Measurements from ENCODE around the gene ZFAND3.

The ZFAND3 gene

GRCh38 chr6:37919417-37920157, 100.1 kb downstream of the ZFAND3 start:
- Histone ChIP-seq H3K4me2 (ENCODE audit: low read length, poor library complexity, severe bottlenecking) (no peak overlapping the region), H2BK15ac (ENCODE audit: low read depth, poor library complexity, severe bottlenecking) (no peak overlapping the region), H4K91ac (ENCODE audit: low read length) (no peak overlapping the region), H3K79me1 (replicated peaks; ENCODE audit: low read length, poor library complexity, severe bottlenecking) (peaks cover 10% of the 10 kb centered on the region), H3K14ac (ENCODE audit: low read length in 2 of 2) (no peak overlapping the region), H2BK120ac (ENCODE audit: low read depth, low read length) (no peak overlapping the region), H2AK5ac (ENCODE audit: low read length, severe bottlenecking) (no peak overlapping the region), H3K4me3 (ENCODE audit: insufficient read depth in 1 of 2, low read depth in 1 of 2, low read length in 2 of 2) (no peak overlapping the region), H3K27me3 (ENCODE audit: control insufficient read depth in 1 of 2, insufficient read depth in 1 of 2, low read length in 2 of 2) (no peaks in the 10 kb centered on the region), H2BK12ac (ENCODE audit: low read length in 2 of 2) (no peak overlapping the region), H3K36me3 (ENCODE audit: control insufficient read depth in 1 of 2, insufficient read depth in 2 of 2, low read depth in 1 of 2, low read length in 2 of 2) (peaks cover 0 to 13% of the 10 kb centered on the region in 2 experiments), H3K9me3 (ENCODE audit: control insufficient read depth, low read length) (no peaks in the 10 kb centered on the region), H2AFZ (ENCODE audit: low read depth, low read length) (no peak overlapping the region), H4K8ac (ENCODE audit: low read length) (no peak overlapping the region), H2BK5ac (ENCODE audit: low read depth, low read length, poor library complexity, severe bottlenecking) (no peak overlapping the region), H3K27ac (ENCODE audit: low read length, poor library complexity, severe bottlenecking) (no peak overlapping the region), H3K18ac (ENCODE audit: low read depth in 1 of 2, low read length in 2 of 2) (no peak overlapping the region), H3K23ac (ENCODE audit: low read length in 2 of 2) (no peak overlapping the region), H3K4me1 (ENCODE audit: control insufficient read depth, insufficient read depth, low read depth, low read length) (no peaks in the 10 kb centered on the region), H3K9ac (ENCODE audit: low read length) (no peak overlapping the region), H3K4ac (ENCODE audit: low read depth in 1 of 2, low read length in 2 of 2) (no peak overlapping the region)
- DNase-seq: peak; percentile 74
- WGBS: 92% methylated on average over 3 of the region's 3 CpGs

GRCh38 chr6:37920667-37921066, 101.1 kb downstream of the ZFAND3 start:
- Histone ChIP-seq H3K9me3 (ENCODE audit: control insufficient read depth, low read length) (no peaks in the 10 kb centered on the region), H3K9ac (ENCODE audit: low read length) (no peak overlapping the region), H3K14ac (ENCODE audit: low read length in 2 of 2) (no peak overlapping the region), H3K27me3 (ENCODE audit: control insufficient read depth in 1 of 2, insufficient read depth in 1 of 2, low read length in 2 of 2) (no peaks in the 10 kb centered on the region), H2BK120ac (ENCODE audit: low read depth, low read length) (no peak overlapping the region), H3K4me3 (ENCODE audit: insufficient read depth in 1 of 2, low read depth in 1 of 2, low read length in 2 of 2) (no peak overlapping the region), H3K18ac (ENCODE audit: low read depth in 1 of 2, low read length in 2 of 2) (no peak overlapping the region), H3K4me1 (ENCODE audit: control insufficient read depth, insufficient read depth, low read depth, low read length) (no peaks in the 10 kb centered on the region), H2AK5ac (ENCODE audit: low read length, severe bottlenecking) (no peak overlapping the region), H3K79me1 (replicated peaks; ENCODE audit: low read length, poor library complexity, severe bottlenecking) (peaks cover 9% of the 10 kb centered on the region), H3K4me2 (ENCODE audit: low read length, poor library complexity, severe bottlenecking) (no peak overlapping the region), H2BK5ac (ENCODE audit: low read depth, low read length, poor library complexity, severe bottlenecking) (no peak overlapping the region), H3K36me3 (ENCODE audit: control insufficient read depth in 1 of 2, insufficient read depth in 2 of 2, low read depth in 1 of 2, low read length in 2 of 2) (peaks cover 0 to 13% of the 10 kb centered on the region in 2 experiments), H4K91ac (ENCODE audit: low read length) (no peak overlapping the region), H2AFZ (ENCODE audit: low read depth, low read length) (no peak overlapping the region), H4K8ac (ENCODE audit: low read length) (no peak overlapping the region), H3K23ac (ENCODE audit: low read length in 2 of 2) (no peak overlapping the region), H2BK15ac (ENCODE audit: low read depth, poor library complexity, severe bottlenecking) (no peak overlapping the region), H3K4ac (ENCODE audit: low read depth in 1 of 2, low read length in 2 of 2) (no peak overlapping the region), H2BK12ac (ENCODE audit: low read length in 2 of 2) (no peak overlapping the region), H3K27ac (ENCODE audit: low read length, poor library complexity, severe bottlenecking) (no peak overlapping the region)
- 7% methylated on average over 1 of the region's 2 CpGs for WGBS
- no peak for DNase-seq

- H3K9me3 ChIP-seq (ENCODE audit: control insufficient read depth, low read length): no peaks in the 10 kb centered on the region
- no peak overlapping the region for H3K4me2 ChIP-seq (ENCODE audit: low read length, poor library complexity, severe bottlenecking)
- H3K4me3 ChIP-seq (ENCODE audit: insufficient read depth in 1 of 2, low read depth in 1 of 2, low read length in 2 of 2): no peak overlapping the region
- H3K4ac ChIP-seq (ENCODE audit: low read depth in 1 of 2, low read length in 2 of 2): no peak overlapping the region
- no peak overlapping the region for H3K14ac ChIP-seq (ENCODE audit: low read length in 2 of 2)
- H2BK5ac ChIP-seq (ENCODE audit: low read depth, low read length, poor library complexity, severe bottlenecking): no peak overlapping the region
- no peak for DNase-seq
- no peak overlapping the region for H2BK120ac ChIP-seq (ENCODE audit: low read depth, low read length)
- H3K27ac ChIP-seq (ENCODE audit: low read length, poor library complexity, severe bottlenecking): no peak overlapping the region
- no peak overlapping the region for H3K9ac ChIP-seq (ENCODE audit: low read length)
- no peak overlapping the region for H2AK5ac ChIP-seq (ENCODE audit: low read length, severe bottlenecking)
- no peak overlapping the region for H3K23ac ChIP-seq (ENCODE audit: low read length in 2 of 2)
- no peak overlapping the region for H2BK15ac ChIP-seq (ENCODE audit: low read depth, poor library complexity, severe bottlenecking)
- no peaks in the 10 kb centered on the region for H3K4me1 ChIP-seq (ENCODE audit: control insufficient read depth, insufficient read depth, low read depth, low read length)
- no peak overlapping the region for H3K18ac ChIP-seq (ENCODE audit: low read depth in 1 of 2, low read length in 2 of 2)
- no CpG with 5 or more reads among the region's 1 CpG for WGBS
- peaks cover 21% of the 10 kb centered on the region for H3K79me1 ChIP-seq (replicated peaks; ENCODE audit: low read length, poor library complexity, severe bottlenecking)
- H3K36me3 ChIP-seq (ENCODE audit: control insufficient read depth in 1 of 2, insufficient read depth in 2 of 2, low read depth in 1 of 2, low read length in 2 of 2): no peaks in the 10 kb centered on the region
- no peak overlapping the region for H2BK12ac ChIP-seq (ENCODE audit: low read length in 2 of 2)
- no peak overlapping the region for H4K8ac ChIP-seq (ENCODE audit: low read length)
- H3K27me3 ChIP-seq (ENCODE audit: control insufficient read depth in 1 of 2, insufficient read depth in 1 of 2, low read length in 2 of 2): no peaks in the 10 kb centered on the region
- H4K91ac ChIP-seq (ENCODE audit: low read length): no peak overlapping the region
- no peak overlapping the region for H2AFZ ChIP-seq (ENCODE audit: low read depth, low read length)
These were observed 103.0 kb downstream of the ZFAND3 start for GRCh38 chr6:37922563-37922962.

GRCh38 chr6:37923514-37923913, 104.0 kb downstream of the ZFAND3 start:
- H3K4me3 ChIP-seq (ENCODE audit: insufficient read depth in 1 of 2, low read depth in 1 of 2, low read length in 2 of 2): no peak overlapping the region
- H3K18ac ChIP-seq (ENCODE audit: low read depth in 1 of 2, low read length in 2 of 2): no peak overlapping the region
- H2BK12ac ChIP-seq (ENCODE audit: low read length in 2 of 2): no peak overlapping the region
- no peak overlapping the region for H2AK5ac ChIP-seq (ENCODE audit: low read length, severe bottlenecking)
- H3K27ac ChIP-seq (ENCODE audit: low read length, poor library complexity, severe bottlenecking): no peak overlapping the region
- no peak overlapping the region for H3K4me2 ChIP-seq (ENCODE audit: low read length, poor library complexity, severe bottlenecking)
- no peak overlapping the region for H2BK120ac ChIP-seq (ENCODE audit: low read depth, low read length)
- H3K9ac ChIP-seq (ENCODE audit: low read length): no peak overlapping the region
- H3K4me1 ChIP-seq (ENCODE audit: control insufficient read depth, insufficient read depth, low read depth, low read length): no peaks in the 10 kb centered on the region
- no peaks in the 10 kb centered on the region for H3K27me3 ChIP-seq (ENCODE audit: control insufficient read depth in 1 of 2, insufficient read depth in 1 of 2, low read length in 2 of 2)
- no peak overlapping the region for H2BK15ac ChIP-seq (ENCODE audit: low read depth, poor library complexity, severe bottlenecking)
- no peak overlapping the region for H3K23ac ChIP-seq (ENCODE audit: low read length in 2 of 2)
- H2AFZ ChIP-seq (ENCODE audit: low read depth, low read length): no peak overlapping the region
- DNase-seq: no peak
- no peak overlapping the region for H4K91ac ChIP-seq (ENCODE audit: low read length)
- H3K14ac ChIP-seq (ENCODE audit: low read length in 2 of 2): no peak overlapping the region
- no peak overlapping the region for H4K8ac ChIP-seq (ENCODE audit: low read length)
- H3K79me1 ChIP-seq (replicated peaks; ENCODE audit: low read length, poor library complexity, severe bottlenecking): peaks cover 22% of the 10 kb centered on the region
- no peaks in the 10 kb centered on the region for H3K9me3 ChIP-seq (ENCODE audit: control insufficient read depth, low read length)
- no peak overlapping the region for H3K4ac ChIP-seq (ENCODE audit: low read depth in 1 of 2, low read length in 2 of 2)
- no peak overlapping the region for H2BK5ac ChIP-seq (ENCODE audit: low read depth, low read length, poor library complexity, severe bottlenecking)
- H3K36me3 ChIP-seq (ENCODE audit: control insufficient read depth in 1 of 2, insufficient read depth in 2 of 2, low read depth in 1 of 2, low read length in 2 of 2): no peaks in the 10 kb centered on the region
